Measurements from ENCODE around the gene TRMT61B. TPM values are rescaled to one million over a fixed set of nuclear protein-coding genes. Genes with fewer than 3 reads are reported as not detected.

Gene TRMT61B
- polyA plus RNA-seq, 3 donors from 2014 or later = 13.1 to 20.5 (median 16.3) TPM

- no peak overlapping the region for H3K4me3 Mint-ChIP-seq
- no peaks in the 10 kb centered on the region for H3K4me1 Mint-ChIP-seq
- peak overlapping the region in 1 of 6 donors; percentile 46 for H3K27ac Mint-ChIP-seq
- peaks cover 0 to 5% (median 2%) of the 10 kb centered on the region in 3 donors for H3K27me3 Mint-ChIP-seq (ENCODE audit: low read depth in 3 of 3)
- no peak for DNase-seq
- H3K36me3 Mint-ChIP-seq = no peaks in the 10 kb centered on the region
- no peaks in the 10 kb centered on the region for H3K9me3 Mint-ChIP-seq
These were observed 36.2 kb downstream of the TRMT61B start for GRCh38 chr2:28833740-28834470.

- H3K27me3 Mint-ChIP-seq (ENCODE audit: low read depth in 3 of 3) = no peaks in the 10 kb centered on the region
- H3K27ac Mint-ChIP-seq = no peak overlapping the region
- DNase-seq = no peak
- no peaks in the 10 kb centered on the region for H3K9me3 Mint-ChIP-seq
- no peaks in the 10 kb centered on the region for H3K4me1 Mint-ChIP-seq
- no peaks in the 10 kb centered on the region for H3K36me3 Mint-ChIP-seq
- no peak overlapping the region for H3K4me3 Mint-ChIP-seq
These were observed 41.7 kb downstream of the TRMT61B start for GRCh38 chr2:28828382-28828781.

DNA sequence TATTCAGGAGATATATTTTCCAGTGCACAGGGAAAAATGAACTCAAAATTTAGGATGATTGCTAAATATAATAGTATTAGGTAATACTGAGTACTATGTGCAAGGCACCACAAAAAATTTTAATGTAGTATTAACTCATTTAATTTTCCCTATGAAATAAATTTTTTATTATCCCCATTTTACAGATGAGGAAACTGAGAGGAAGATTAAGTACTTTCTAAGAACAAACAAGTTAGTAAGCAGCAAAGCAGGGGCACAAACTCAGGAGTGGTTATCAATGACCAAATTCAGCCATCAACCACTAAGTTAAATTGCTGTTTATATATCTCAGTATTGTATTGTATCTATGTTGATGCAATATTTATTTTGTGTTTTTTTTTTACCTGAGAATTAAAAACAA, 45.2 kb downstream of the TRMT61B start:
- DNase-seq = no peak
- Mint-ChIP-seq H3K9me3 (no peaks in the 10 kb centered on the region), H3K4me3 (no peak overlapping the region), H3K27ac (no peak overlapping the region), H3K4me1 (peaks cover 4 to 6% of the 10 kb centered on the region in 2 donors), H3K36me3 (no peaks in the 10 kb centered on the region), H3K27me3 (ENCODE audit: low read depth in 3 of 3) (no peaks in the 10 kb centered on the region)

- Mint-ChIP-seq H3K4me3 (no peak overlapping the region), H3K9me3 (no peaks in the 10 kb centered on the region), H3K4me1 (peaks cover 4 to 6% of the 10 kb centered on the region in 2 donors), H3K36me3 (no peaks in the 10 kb centered on the region), H3K27ac (no peak overlapping the region), H3K27me3 (ENCODE audit: low read depth in 3 of 3) (no peaks in the 10 kb centered on the region)
- no peak for DNase-seq
These were observed 45.9 kb downstream of the TRMT61B start for GRCh38 chr2:28824207-28824606.

- Mint-ChIP-seq H3K4me1 (peaks cover 4 to 6% of the 10 kb centered on the region in 2 donors), H3K4me3 (no peak overlapping the region), H3K36me3 (no peaks in the 10 kb centered on the region), H3K27ac (no peak overlapping the region), H3K27me3 (ENCODE audit: low read depth in 3 of 3) (no peaks in the 10 kb centered on the region), H3K9me3 (no peaks in the 10 kb centered on the region)
- DNase-seq = no peak
These were observed 48.1 kb downstream of the TRMT61B start for GRCh38 chr2:28822036-28822435.

- H3K36me3 Mint-ChIP-seq = no peaks in the 10 kb centered on the region
- peaks cover 4 to 6% of the 10 kb centered on the region in 2 donors for H3K4me1 Mint-ChIP-seq
- H3K27me3 Mint-ChIP-seq (ENCODE audit: low read depth in 3 of 3) = peaks cover 0 to 2% (median 0%) of the 10 kb centered on the region in 3 donors
- no peak overlapping the region for H3K4me3 Mint-ChIP-seq
- peak; percentile 56 to 62 (median 57) for DNase-seq
- no peaks in the 10 kb centered on the region for H3K9me3 Mint-ChIP-seq
- peak overlapping the region in 2 of 6 donors; percentile 59 to 72 for H3K27ac Mint-ChIP-seq
These were observed 48.7 kb downstream of the TRMT61B start for GRCh38 chr2:28821295-28821958.

DNA sequence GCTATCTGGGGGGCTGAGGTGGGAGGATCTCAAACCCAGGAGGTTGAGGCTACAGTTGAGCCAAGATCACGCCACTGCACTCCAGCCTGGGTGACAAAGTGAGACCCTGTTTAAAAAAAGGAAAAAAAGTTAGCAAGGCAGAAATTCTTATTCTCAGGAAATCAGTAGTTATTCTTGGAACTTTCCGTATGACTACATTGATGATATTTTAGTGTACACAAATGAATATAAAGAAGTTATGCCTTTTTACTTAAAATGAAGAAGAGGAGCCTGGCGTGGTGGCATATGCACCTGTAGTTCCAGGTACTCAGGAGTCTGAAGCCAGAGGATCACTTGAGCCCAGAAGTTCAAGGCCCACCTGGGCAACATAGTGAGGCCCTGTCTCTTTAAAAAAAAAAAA, 52.1 kb downstream of the TRMT61B start:
- no peak for DNase-seq
- no peak overlapping the region for H3K4me3 Mint-ChIP-seq
- H3K27ac Mint-ChIP-seq = no peak overlapping the region
- no peaks in the 10 kb centered on the region for H3K36me3 Mint-ChIP-seq
- peaks cover 4 to 6% of the 10 kb centered on the region in 2 donors for H3K4me1 Mint-ChIP-seq
- no peaks in the 10 kb centered on the region for H3K9me3 Mint-ChIP-seq
- peaks cover 0 to 2% (median 0%) of the 10 kb centered on the region in 3 donors for H3K27me3 Mint-ChIP-seq (ENCODE audit: low read depth in 3 of 3)

DNA sequence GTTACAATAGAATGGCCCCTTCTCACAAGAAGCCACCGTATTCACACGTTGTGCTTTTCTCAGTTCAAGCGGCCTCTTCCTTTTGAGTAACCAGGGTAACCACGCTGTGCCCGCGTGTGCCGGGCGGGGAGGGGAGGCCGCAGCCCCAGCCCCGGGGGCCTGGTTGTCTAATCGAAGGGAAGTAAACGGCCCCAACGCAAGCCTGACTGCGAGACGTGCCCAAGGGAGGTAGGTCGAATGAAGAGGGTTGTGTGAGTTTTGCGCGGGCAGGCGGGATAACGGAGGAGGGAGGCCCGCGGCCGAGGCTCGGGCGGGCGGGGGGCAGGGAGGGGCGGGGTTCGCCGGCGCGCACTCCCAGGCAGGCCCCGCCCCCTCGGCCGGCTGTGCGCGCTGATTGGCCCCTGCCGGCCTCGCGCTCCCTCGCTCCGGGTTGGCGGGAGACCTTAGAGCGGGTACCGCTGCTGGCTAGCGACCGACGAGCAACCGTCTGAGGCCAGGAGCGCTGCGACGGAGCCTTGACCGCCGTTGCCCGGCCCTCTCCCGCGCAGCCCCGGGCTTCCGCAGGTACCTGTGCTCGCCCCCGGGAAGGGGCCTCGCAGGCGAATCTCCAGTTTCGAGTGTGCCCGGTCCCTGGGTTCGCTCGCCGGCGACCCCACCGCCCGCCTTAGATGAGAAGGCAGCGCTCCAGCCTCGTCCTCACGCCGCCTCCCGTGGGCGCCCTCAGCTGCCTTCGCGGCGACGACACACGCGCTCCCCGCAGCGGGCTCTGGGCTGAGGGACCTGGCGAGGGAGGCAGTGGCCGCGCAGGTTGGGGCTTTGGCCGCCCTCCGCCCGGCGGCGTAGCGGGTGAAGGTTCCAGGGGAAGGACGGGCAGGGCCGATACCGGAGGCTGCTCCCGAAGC, 59.5 kb downstream of the TRMT61B start, which contains the start of gene SPDYA:
Gene SPDYA, plus strand, starts transcription at position 451 of the 902 bp plus-strand sequence. CDS start 5,181 bp downstream, outside the sequence.
- Mint-ChIP-seq H3K9me3 (no peaks in the 10 kb centered on the region), H3K36me3 (peaks cover 3 to 7% (median 6%) of the 10 kb centered on the region in 3 donors), H3K4me3 (peak within 1 kb of the TSS; percentile 86 to 91 (median 88)), H3K27ac (peak within 1 kb of the TSS; percentile 85 to 94 (median 90)), H3K27me3 (ENCODE audit: low read depth in 3 of 3) (peaks cover 2 to 5% (median 4%) of the 10 kb centered on the region in 3 donors), H3K4me1 (peaks cover 20 to 31% of the 10 kb centered on the region in 2 donors)
- peak; percentile 86 to 88 (median 87) for DNase-seq

- peaks cover 2 to 5% (median 4%) of the 10 kb centered on the region in 3 donors for H3K27me3 Mint-ChIP-seq (ENCODE audit: low read depth in 3 of 3)
- no peaks in the 10 kb centered on the region for H3K9me3 Mint-ChIP-seq
- peaks cover 3 to 8% (median 7%) of the 10 kb centered on the region in 3 donors for H3K36me3 Mint-ChIP-seq
- peaks cover 20 to 31% of the 10 kb centered on the region in 2 donors for H3K4me1 Mint-ChIP-seq
- H3K27ac Mint-ChIP-seq = peak overlapping the region; percentile 85 to 94 (median 90)
- peak overlapping the region; percentile 86 to 91 (median 88) for H3K4me3 Mint-ChIP-seq
- DNase-seq = no peak
These were observed 60.2 kb downstream of the TRMT61B start for GRCh38 chr2:28809927-28810326.

GRCh38 chr2:28802975-28803429, 67.1 kb downstream of the TRMT61B start:
- Mint-ChIP-seq H3K27ac (peak overlapping the region in 2 of 6 donors; percentile 24 to 48), H3K9me3 (no peaks in the 10 kb centered on the region), H3K4me1 (peaks cover 1 to 23% of the 10 kb centered on the region in 2 donors), H3K4me3 (no peak overlapping the region), H3K36me3 (peaks cover 7 to 25% (median 8%) of the 10 kb centered on the region in 3 donors), H3K27me3 (ENCODE audit: low read depth in 3 of 3) (no peaks in the 10 kb centered on the region)
- no peak for DNase-seq

DNA sequence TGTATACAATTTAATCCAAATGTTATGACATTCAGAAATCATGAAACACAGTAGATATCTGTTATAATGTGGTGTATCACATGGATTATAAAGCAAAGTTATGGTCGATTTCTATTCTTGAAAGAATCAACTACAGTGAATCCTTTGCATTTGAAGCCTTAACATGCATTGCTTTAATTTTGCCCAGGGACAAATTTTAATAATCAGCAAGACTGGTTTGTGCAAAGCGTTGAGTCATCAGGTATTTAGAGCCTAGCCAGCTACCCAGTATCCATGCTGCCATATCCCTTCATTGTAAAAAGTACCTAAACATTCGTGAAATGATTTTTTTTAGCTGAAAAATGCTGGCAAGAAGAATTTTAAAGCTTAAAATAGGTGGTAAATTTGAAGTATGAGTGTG, 68.4 kb downstream of the TRMT61B start:
- Mint-ChIP-seq H3K27me3 (ENCODE audit: low read depth in 3 of 3) (no peaks in the 10 kb centered on the region), H3K4me3 (no peak overlapping the region), H3K36me3 (peaks cover 7 to 33% (median 8%) of the 10 kb centered on the region in 3 donors), H3K27ac (peak overlapping the region in 2 of 6 donors; percentile 12 to 51), H3K4me1 (peaks cover 7 to 33% of the 10 kb centered on the region in 2 donors), H3K9me3 (no peaks in the 10 kb centered on the region)
- DNase-seq = no peak
